BLaER1 (cell line): Measurements from ENCODE around the gene USP43.

Experiments used
- H3K27ac ChIP-seq: shearing (Covaris generic); formaldehyde crosslinking; 2 replicates; pipeline ENCODE4 v1.8.1; 2022
- H3K27me3 ChIP-seq: shearing (Covaris generic); formaldehyde crosslinking; 2 replicates; pipeline ENCODE4 v1.8.1; 2022
- H3K36me3 ChIP-seq: shearing (Covaris generic); formaldehyde crosslinking; 2 replicates; pipeline ENCODE4 v1.8.1; 2022
- H3K4me1 ChIP-seq: shearing (Covaris generic); formaldehyde crosslinking; 2 replicates; pipeline ENCODE4 v1.8.1; 2022
- H3K4me2 ChIP-seq: shearing (Covaris generic); formaldehyde crosslinking; 2 replicates; pipeline ENCODE4 v1.8.1; 2022
- H3K4me3 ChIP-seq: shearing (Covaris generic); formaldehyde crosslinking; 2 replicates; pipeline ENCODE4 v1.8.1; 2022
- H3K9ac ChIP-seq: shearing (Covaris generic); formaldehyde crosslinking; 2 replicates; pipeline ENCODE4 v1.8.1; 2022
- H3K9me3 ChIP-seq: shearing (Covaris generic); formaldehyde crosslinking; 2 replicates; pipeline ENCODE4 v1.8.1; 2022
- H4K20me1 ChIP-seq: shearing (Covaris generic); formaldehyde crosslinking; 2 replicates; pipeline ENCODE4 v1.8.1; 2022
- Cebpa-rat ChIP-seq: shearing (Covaris generic); IDR thresholded peaks from 2 replicates; pipeline ENCODE4 v1.8.1; 2022

USP43 gene

DNA sequence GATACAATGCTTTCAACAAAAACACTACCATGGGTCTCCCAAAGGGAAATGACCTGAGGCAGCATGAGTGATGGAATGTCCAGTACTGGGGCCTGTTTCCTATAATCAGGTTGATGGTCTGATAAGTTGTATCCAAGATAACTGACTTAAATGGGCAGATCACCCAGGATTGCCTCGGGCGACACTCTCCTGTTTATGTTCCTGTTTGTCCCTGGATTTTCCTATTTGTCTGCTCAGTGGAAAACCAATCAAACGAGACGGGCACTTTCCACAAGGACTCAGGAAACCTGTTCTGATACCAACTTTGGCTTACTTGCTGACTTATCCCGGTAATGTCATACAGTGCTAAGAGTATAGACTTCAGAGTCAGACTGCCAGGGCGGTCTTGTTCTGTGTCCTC, 27.4 kb downstream of the USP43 start:
- no peak for TF ChIP-seq Cebpa-rat
- H3K36me3 ChIP-seq: 0 out of 2 replicates have a peak, but pooled peaks cover 8% of the 10 kb centered on the region
- H3K9ac ChIP-seq: no peak overlapping the region
- H3K4me3 ChIP-seq: no peak overlapping the region
- no peaks in the 10 kb centered on the region for H3K27me3 ChIP-seq
- H3K4me1 ChIP-seq: peaks cover 52% of the 10 kb centered on the region
- no peaks in the 10 kb centered on the region for H3K9me3 ChIP-seq
- H3K27ac ChIP-seq: no peak overlapping the region
- no peaks in the 10 kb centered on the region for H4K20me1 ChIP-seq
- H3K4me2 ChIP-seq: peak overlapping the region; percentile 74; the same call in 1 of the 2 replicates

DNA sequence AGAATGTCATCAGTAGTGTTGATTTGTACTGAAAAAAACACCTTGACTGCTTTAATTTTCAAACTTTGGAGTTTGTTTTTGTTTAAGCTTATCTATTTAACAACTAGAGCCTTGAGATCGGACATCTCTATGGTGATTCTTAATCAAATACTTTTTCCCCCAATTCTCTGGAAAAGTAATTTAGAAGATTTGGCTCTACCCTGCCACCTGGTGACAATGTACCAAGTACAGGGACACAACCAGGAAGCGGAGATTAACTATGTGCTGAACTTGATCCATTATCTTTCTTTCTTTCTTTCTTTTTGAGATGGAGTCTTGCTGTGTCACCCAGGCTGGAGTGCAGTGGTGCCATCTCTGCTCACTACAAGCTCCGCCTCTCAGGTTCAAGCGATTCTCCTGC, 30.8 kb downstream of the USP43 start:
- no peaks in the 10 kb centered on the region for H4K20me1 ChIP-seq
- peaks cover 27% of the 10 kb centered on the region for H3K4me1 ChIP-seq
- H3K4me2 ChIP-seq: no peak overlapping the region
- H3K36me3 ChIP-seq: peaks cover 23% of the 10 kb centered on the region
- H3K9me3 ChIP-seq: peaks cover 18% of the 10 kb centered on the region
- TF ChIP-seq Cebpa-rat: no peak
- no peak overlapping the region for H3K27ac ChIP-seq
- H3K27me3 ChIP-seq: no peaks in the 10 kb centered on the region
- no peak overlapping the region for H3K9ac ChIP-seq
- no peak overlapping the region for H3K4me3 ChIP-seq

DNA sequence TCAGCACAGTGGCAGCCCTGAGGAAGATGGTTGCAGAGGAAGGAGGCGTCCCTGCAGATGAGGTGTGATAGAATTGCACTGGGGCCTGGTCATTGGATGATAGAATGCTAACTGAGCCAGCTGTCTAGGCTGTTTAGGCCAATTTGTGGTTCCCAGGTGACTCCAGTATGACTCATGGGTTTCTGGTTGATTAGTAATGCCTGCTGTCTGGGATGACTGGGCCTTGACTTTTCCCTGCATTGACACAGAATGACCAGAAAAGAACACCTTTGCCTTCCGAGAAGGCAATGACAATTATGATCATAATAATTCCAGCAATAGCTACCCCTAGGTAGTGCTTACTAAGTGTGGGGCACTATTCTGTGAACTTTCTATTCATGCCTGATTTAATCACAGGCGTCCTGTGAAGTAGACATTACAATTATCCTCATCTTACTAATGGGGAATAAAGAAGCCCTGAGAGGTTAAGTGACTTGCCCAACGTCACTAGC, 31.5 kb downstream of the USP43 start:
- H4K20me1 ChIP-seq: no peaks in the 10 kb centered on the region
- H3K9ac ChIP-seq: no peak overlapping the region
- no peak overlapping the region for H3K4me2 ChIP-seq
- peaks cover 19% of the 10 kb centered on the region for H3K4me1 ChIP-seq
- no peak overlapping the region for H3K4me3 ChIP-seq
- TF ChIP-seq Cebpa-rat: no peak
- H3K27me3 ChIP-seq: no peaks in the 10 kb centered on the region
- H3K9me3 ChIP-seq: peaks cover 18% of the 10 kb centered on the region
- H3K27ac ChIP-seq: no peak overlapping the region
- peaks cover 27% of the 10 kb centered on the region for H3K36me3 ChIP-seq

DNA sequence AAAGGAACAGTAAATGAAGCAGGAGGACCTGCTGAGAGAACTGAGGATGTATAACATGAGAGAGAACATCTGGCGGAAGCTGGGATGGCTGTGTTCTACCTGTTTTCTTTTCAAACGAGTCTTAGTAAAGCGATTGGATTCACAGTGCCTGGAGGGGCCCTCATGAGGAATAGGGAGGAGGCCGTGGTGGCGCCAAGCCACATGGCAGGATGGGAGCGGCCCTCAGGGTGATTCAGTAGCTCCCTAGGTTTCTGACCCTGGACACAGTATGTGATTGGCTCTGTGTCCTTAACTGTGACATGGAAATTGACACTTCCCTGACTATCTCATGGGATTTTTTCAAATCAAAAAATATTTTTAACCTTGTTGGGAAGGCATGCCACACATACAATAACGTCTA, 32.1 kb downstream of the USP43 start:
- no peak overlapping the region for H3K9ac ChIP-seq
- H4K20me1 ChIP-seq: no peaks in the 10 kb centered on the region
- H3K27ac ChIP-seq: peak overlapping the region; percentile 2; the same call in 1 of the 2 replicates
- H3K27me3 ChIP-seq: no peaks in the 10 kb centered on the region
- H3K9me3 ChIP-seq: peaks cover 18% of the 10 kb centered on the region
- peaks cover 33% of the 10 kb centered on the region for H3K36me3 ChIP-seq
- H3K4me1 ChIP-seq: peaks cover 13% of the 10 kb centered on the region
- H3K4me3 ChIP-seq: no peak overlapping the region
- no peak for TF ChIP-seq Cebpa-rat
- H3K4me2 ChIP-seq: no peak overlapping the region

DNA sequence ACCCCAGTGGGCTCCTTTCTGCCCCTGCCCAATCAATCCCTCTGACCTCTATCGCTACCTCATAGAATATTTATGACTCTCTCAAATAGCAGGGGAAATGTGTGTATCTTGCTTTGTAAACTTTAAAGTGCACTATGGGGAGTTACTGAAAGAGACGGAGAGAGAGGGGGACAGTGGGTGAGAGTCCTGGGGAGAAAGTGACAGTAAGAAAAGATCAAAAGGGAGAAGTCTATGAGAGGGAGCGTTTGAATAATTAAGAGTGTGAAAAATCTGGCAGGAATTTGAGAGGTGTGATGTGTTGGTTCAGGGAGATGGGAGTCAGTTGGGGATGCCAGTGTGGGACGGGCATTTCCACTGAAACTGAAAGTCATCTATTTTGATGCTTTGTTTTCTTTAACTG, 32.6 kb downstream of the USP43 start:
- H4K20me1 ChIP-seq: no peaks in the 10 kb centered on the region
- no peak overlapping the region for H3K9ac ChIP-seq
- peaks cover 12% of the 10 kb centered on the region for H3K4me1 ChIP-seq
- H3K9me3 ChIP-seq: peaks cover 18% of the 10 kb centered on the region
- H3K27me3 ChIP-seq: no peaks in the 10 kb centered on the region
- peaks cover 38% of the 10 kb centered on the region for H3K36me3 ChIP-seq
- peak overlapping the region; percentile 40 for H3K4me2 ChIP-seq
- no peak overlapping the region for H3K4me3 ChIP-seq
- TF ChIP-seq Cebpa-rat: no peak
- peak overlapping the region; percentile 2 for H3K27ac ChIP-seq

DNA sequence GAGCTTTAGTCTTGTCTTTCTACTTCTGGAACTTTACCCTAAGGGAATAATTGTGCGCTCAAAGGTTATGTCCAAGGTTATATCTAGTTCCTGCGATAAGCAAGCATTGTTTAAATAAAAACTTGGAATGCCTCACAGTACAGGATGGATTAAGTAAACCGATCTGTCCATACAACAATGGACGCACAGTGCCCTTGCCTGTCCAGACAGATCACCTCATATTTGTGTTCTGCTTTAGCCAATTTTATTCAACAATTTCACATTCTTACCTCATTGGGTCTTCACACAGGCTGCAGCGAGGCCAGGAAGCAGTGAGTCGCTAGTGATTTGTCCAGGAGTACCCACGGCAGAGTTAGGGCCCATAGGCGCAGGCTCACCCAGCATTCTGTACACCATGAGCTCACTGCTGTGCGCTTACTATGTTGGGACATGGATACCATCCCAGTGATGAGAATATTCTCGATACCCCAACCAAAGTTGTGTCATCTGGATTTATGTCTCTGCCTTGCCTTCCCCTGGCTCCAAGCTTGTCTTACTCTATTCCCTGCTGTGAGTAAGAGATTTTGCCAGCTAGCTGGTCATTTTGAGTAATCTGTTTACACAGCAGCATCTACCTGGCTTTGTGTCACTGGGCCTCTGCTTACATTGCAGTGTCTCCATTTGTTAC, 39.8 kb downstream of the USP43 start:
- Histone ChIP-seq H3K36me3 (peaks cover 61% of the 10 kb centered on the region), H3K4me2 (no peak overlapping the region), H4K20me1 (no peaks in the 10 kb centered on the region), H3K27me3 (no peaks in the 10 kb centered on the region), H3K4me1 (peaks cover 6% of the 10 kb centered on the region; the same call in 1 of the 2 replicates), H3K4me3 (no peak overlapping the region), H3K9ac (no peak overlapping the region), H3K9me3 (peaks cover 13% of the 10 kb centered on the region), H3K27ac (no peak overlapping the region)
- TF ChIP-seq Cebpa-rat: no peak

DNA sequence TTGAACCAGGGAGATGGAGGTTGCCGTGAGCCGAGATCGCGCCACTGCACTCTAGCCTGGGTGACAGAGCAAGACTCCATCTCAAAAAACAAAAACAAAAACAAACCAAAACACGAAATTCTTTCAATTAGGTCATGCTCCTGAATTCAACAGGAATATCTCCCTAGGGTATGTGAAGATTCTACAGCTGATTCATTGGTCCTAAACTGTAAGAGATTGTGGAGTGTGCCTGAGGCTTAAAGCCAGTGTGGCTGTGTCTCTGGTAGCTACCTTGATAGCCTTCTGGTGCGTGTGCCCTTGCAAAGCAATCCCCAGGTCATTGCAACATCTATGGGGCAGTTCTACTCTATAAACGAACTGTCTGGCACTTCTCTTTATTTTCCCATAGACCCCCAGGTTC, 48.4 kb downstream of the USP43 start:
- Histone ChIP-seq H3K27ac (no peak overlapping the region; the same call in 1 of the 2 replicates), H3K4me2 (no peak overlapping the region), H3K4me3 (no peak overlapping the region), H4K20me1 (no peaks in the 10 kb centered on the region), H3K9me3 (peaks cover 26% of the 10 kb centered on the region), H3K9ac (no peak overlapping the region), H3K4me1 (peaks cover 19% of the 10 kb centered on the region), H3K36me3 (peaks cover 56% of the 10 kb centered on the region), H3K27me3 (no peaks in the 10 kb centered on the region)
- no peak for TF ChIP-seq Cebpa-rat

DNA sequence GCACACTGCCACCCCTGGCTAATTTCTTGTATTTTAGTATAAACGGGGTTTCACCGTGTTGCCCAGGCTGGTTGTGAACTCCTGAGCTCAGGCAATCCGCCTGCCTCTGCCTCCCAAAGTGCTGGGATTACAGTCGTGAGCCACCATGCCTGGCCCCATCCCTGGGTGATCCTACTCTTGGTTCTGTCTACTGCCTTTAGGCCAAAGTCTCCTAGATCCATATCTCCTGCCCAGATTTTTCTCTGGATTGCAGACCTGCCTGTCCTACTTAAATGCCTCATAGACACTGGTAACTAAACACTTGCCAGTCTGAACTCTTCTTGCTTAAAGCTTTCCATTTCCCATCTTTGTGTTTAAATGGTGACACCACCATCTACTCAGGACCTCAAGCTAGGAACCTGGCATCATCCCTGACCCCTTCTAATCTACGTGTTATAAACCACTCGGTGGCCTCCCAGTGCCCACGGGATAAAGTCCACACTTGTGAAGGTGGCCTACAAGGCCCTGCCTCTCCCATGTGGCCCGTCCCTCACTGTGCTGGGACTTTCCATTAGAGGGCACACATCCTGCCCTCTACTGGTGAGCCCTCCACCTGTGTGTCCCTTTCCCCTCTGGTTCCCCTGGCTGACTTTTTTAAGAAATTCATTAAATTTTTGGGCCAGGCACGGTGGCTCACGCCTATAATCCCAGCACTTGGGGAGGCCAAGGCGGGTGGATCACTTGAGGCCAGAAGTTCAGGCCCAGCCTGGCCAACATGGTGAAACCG, 51.1 kb downstream of the USP43 start:
- peaks cover 42% of the 10 kb centered on the region for H3K36me3 ChIP-seq
- no peak overlapping the region for H3K4me3 ChIP-seq
- H3K4me1 ChIP-seq: peaks cover 41% of the 10 kb centered on the region
- H3K9ac ChIP-seq: no peak overlapping the region
- H3K9me3 ChIP-seq: peaks cover 26% of the 10 kb centered on the region
- no peak overlapping the region for H3K27ac ChIP-seq
- no peak for TF ChIP-seq Cebpa-rat
- H3K4me2 ChIP-seq: no peak overlapping the region
- H4K20me1 ChIP-seq: no peaks in the 10 kb centered on the region
- no peaks in the 10 kb centered on the region for H3K27me3 ChIP-seq

DNA sequence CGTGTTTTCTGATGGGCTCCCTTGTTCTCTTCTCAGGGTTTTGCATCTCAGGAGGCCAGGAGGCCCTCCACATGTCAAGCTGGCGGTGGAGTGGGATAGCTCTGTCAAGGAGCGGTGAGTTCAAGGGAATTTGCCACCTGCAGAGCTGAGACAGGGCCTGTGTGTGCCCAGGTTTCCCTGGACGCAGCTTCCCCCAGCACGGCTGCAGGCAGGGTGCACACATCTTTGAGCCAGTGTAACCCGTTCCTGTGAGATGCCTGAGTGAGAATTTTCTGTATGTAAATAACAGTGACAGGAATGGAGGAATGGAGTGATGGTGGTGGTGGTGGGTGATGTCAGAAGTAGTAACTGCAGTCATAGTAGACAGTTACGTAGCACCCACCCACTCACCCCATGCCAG, 54.8 kb downstream of the USP43 start:
- no peak for TF ChIP-seq Cebpa-rat
- H3K27ac ChIP-seq: peak overlapping the region; percentile 60; the same call in 1 of the 2 replicates
- H4K20me1 ChIP-seq: no peaks in the 10 kb centered on the region
- peaks cover 78% of the 10 kb centered on the region for H3K4me1 ChIP-seq
- H3K4me3 ChIP-seq: no peak overlapping the region
- H3K9ac ChIP-seq: peak overlapping the region; percentile 31; the same call in 1 of the 2 replicates
- no peaks in the 10 kb centered on the region for H3K27me3 ChIP-seq
- peak overlapping the region; percentile 88 for H3K4me2 ChIP-seq
- peaks cover 26% of the 10 kb centered on the region for H3K9me3 ChIP-seq
- H3K36me3 ChIP-seq: peaks cover 24% of the 10 kb centered on the region
